ENCODE data around the gene MAP4.

- TF ChIP-seq EZH2 (IDR thresholded peaks at IDR 0.05; ENCODE audit: low read length, missing control alignments), result no peak
- TF ChIP-seq CTCF (conservative IDR thresholded peaks at IDR 0.05 in 1 of 2, IDR thresholded peaks at IDR 0.05 in 1 of 2; ENCODE audit: low read depth in 1 of 2, low read length in 2 of 2), result no peak
Observed at GRCh38 chr3:48030188-48030587, 14.0 kb upstream of the MAP4 start.

Data from fibroblast of lung (primary cell).